Fibroblast of the aortic adventitia (primary cell): ENCODE data around the gene OSBPL1A. TPM values are rescaled to one million over a fixed set of nuclear protein-coding genes. Genes with fewer than 3 reads are reported as not detected.

Experiments used
- DNase-seq: peaks from one replicate; pipeline ENCODE4 v3.0.0-alpha.2; 2010; ENCODE audit warnings: low read depth
- H3K4me3 ChIP-seq: 2 replicates; pipeline ENCODE4 v1.5.1; 2011; ENCODE audit warnings: low read depth, mild to moderate bottlenecking, control low read depth, low read length, moderate library complexity
- total RNA-seq: library from RNA; depleted of rRNA; stranded (reverse); fragments of >200 nt; gene quantifications from 2 replicates; pipeline ENCODE4 v1.2.3, GENCODE V29; 2012; ENCODE audit warnings: low replicate concordance
- TF ChIP-seq, protein P1 (sequence below): IDR thresholded peaks from 2 replicates; pipeline ENCODE4 v1.5.1; 2011; ENCODE audit warnings: mild to moderate bottlenecking, low read length, control low read depth, inconsistent platforms; ENCODE audit not compliant: insufficient read depth

The OSBPL1A gene
- total RNA-seq, 1 donor: 80.4 TPM

GRCh38 chr18:24254071-24254470 is 143.6 kb downstream of the OSBPL1A start:
- TF ChIP-seq, protein P1, sequence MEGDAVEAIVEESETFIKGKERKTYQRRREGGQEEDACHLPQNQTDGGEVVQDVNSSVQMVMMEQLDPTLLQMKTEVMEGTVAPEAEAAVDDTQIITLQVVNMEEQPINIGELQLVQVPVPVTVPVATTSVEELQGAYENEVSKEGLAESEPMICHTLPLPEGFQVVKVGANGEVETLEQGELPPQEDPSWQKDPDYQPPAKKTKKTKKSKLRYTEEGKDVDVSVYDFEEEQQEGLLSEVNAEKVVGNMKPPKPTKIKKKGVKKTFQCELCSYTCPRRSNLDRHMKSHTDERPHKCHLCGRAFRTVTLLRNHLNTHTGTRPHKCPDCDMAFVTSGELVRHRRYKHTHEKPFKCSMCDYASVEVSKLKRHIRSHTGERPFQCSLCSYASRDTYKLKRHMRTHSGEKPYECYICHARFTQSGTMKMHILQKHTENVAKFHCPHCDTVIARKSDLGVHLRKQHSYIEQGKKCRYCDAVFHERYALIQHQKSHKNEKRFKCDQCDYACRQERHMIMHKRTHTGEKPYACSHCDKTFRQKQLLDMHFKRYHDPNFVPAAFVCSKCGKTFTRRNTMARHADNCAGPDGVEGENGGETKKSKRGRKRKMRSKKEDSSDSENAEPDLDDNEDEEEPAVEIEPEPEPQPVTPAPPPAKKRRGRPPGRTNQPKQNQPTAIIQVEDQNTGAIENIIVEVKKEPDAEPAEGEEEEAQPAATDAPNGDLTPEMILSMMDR: no peak
- H3K4me3 ChIP-seq: no peak overlapping the region

DNA sequence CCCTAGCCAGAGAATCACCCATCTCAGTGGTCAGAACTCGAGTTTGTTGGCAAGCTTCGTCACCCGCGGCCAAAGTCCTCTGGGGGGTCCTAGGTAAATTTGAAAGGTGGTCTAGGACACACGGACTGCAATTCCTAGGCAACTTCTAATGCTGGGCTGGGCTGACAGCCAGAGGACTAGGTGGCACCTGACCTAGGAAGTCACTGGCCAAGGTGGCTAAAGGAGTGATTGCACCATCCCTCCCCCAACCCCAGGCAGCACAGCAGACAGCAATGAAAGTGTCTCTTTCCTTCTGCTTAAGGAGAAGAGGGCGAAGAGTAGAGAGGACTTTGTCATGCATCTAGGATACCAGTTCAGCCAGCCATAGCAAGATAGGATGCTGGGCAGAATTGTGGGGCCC is 147.9 kb downstream of the OSBPL1A start:
- H3K4me3 ChIP-seq: no peak overlapping the region
- no peak for DNase-seq
- TF ChIP-seq, protein P1: no peak

More at GRCh38 chr18:24254071-24254470, 143.6 kb downstream of the OSBPL1A start:
- no peak for DNase-seq

DNA sequence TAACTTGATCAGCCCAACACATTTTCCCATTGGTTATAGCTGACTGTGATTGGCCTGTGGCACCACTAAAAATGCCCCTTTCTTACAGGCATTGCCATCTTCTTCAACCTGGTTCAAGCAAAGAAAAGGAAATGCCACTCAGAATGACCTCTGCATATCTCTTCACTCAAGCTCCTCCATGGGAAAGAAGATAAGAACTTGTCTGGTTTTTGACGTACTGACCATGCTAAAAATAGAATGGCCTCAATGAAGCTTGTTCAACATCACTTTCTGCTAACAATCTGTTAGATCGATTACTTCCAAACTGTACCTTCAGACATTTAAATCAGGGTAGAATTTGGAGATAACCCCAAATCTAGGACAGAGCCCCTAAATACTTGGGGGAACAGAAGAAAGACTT is 149.3 kb downstream of the OSBPL1A start:
- TF ChIP-seq, protein P1: no peak
- no peak overlapping the region for H3K4me3 ChIP-seq
- no peak for DNase-seq

GRCh38 chr18:24246143-24246542 is 151.5 kb downstream of the OSBPL1A start:
- TF ChIP-seq, protein P1: no peak
- DNase-seq: no peak
- no peak overlapping the region for H3K4me3 ChIP-seq

GRCh38 chr18:24244698-24245097 is 152.9 kb downstream of the OSBPL1A start:
- H3K4me3 ChIP-seq: no peak overlapping the region
- TF ChIP-seq, protein P1: no peak
- no peak for DNase-seq

GRCh38 chr18:24243677-24244076 is 153.9 kb downstream of the OSBPL1A start:
- no peak for DNase-seq
- TF ChIP-seq, protein P1: no peak
- H3K4me3 ChIP-seq: no peak overlapping the region

DNA sequence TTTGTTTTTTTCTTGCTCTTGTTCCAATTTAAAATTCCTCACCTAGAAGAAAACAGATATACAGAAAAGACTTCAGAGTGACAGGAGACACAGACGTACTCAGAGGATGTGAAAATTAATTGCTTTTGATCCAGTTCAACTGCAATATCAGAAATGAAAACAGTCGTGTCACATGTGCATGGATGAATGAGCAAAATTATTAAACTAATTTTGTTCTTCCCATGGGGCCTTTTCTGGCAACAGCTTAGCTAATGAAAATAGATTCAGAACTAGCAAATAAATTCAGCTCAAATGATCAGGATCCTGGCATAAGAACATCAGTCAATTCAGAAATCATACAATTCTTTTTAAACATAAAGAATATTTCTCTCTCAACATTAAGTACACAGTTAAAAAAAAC is 158.3 kb downstream of the OSBPL1A start:
- TF ChIP-seq, protein P1: no peak
- no peak overlapping the region for H3K4me3 ChIP-seq
- no peak for DNase-seq
